ENCODE results near the gene HNRNPAB. TPM values are rescaled to one million over a fixed set of nuclear protein-coding genes. Genes with fewer than 3 reads are reported as not detected.

The HNRNPAB gene
- total RNA-seq, 4 donors from 2014 or later = 84.2 to 117 (median 106) TPM

DNA sequence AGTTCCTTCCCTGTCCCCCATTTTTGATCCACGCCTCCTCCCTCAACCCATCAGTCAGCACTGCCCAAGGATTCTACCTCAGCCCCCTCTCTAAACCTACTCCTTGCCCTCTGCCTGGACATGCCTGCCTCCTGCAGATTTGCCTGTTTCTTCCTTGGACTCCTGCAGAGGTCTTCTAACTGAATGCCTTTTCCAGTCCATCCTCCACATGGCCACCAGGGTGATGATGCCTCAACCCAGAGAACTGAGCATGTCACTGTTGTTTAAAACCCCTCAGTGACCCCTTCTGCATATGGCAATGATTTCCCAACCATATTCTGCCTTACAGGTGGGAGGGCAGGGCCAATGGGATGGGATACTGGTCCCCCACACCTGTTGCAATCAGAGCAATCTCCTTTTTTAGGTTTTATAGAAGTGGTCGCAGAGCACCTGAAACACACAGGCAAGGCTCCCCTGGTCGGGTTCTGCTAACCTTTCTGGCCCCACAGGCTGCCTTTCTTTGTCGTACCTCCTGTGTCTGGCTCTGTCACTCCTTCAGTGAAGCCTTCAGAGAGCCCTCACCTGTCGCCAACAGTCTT is 19.0 kb downstream of the HNRNPAB start:
- DNase-seq = no peak

GRCh38 chr5:178223828-178224335 is 19.5 kb downstream of the HNRNPAB start:
- ATAC-seq = no peak
- in situ Hi-C loops (cut with MboI; ENCODE audit: low sequenced_read_pairs in 4 of 4) = no loop called here

More for the DNA sequence above, 19.0 kb downstream of the HNRNPAB start:
- Histone ChIP-seq H3K27ac (peak overlapping the region in 3 of 4 donors; percentile 73 to 82 (median 80)), H3K4me3 (no peak overlapping the region), H3K9me3 (no peaks in the 10 kb centered on the region), H3K36me3 (peaks cover 0 to 59% of the 10 kb centered on the region in 2 donors), H3K4me1 (peaks cover 18 to 21% of the 10 kb centered on the region in 2 donors), H3K27me3 (no peaks in the 10 kb centered on the region)
- intact Hi-C loops (cut with DNase I; ENCODE audit: low total_unique reads) = no loop called here
- no peak for ATAC-seq
- TF ChIP-seq POLR2A (IDR thresholded peaks at IDR 0.05) = no peak
- no peak for TF ChIP-seq CTCF (IDR thresholded peaks at IDR 0.05 in 4 of 5, conservative IDR thresholded peaks at IDR 0.05 in 1 of 5)
- in situ Hi-C loops (cut with MboI; ENCODE audit: low sequenced_read_pairs in 4 of 4) = no loop called here

GRCh38 chr5:178224403-178224802 is 20.1 kb downstream of the HNRNPAB start:
- Histone ChIP-seq H3K9me3 (no peaks in the 10 kb centered on the region), H3K36me3 (peaks cover 0 to 67% of the 10 kb centered on the region in 2 donors), H3K27me3 (no peaks in the 10 kb centered on the region), H3K4me1 (peaks cover 19 to 30% of the 10 kb centered on the region in 2 donors), H3K27ac (peak overlapping the region in 2 of 4 donors; percentile 80 to 82), H3K4me3 (no peak overlapping the region)
- TF ChIP-seq CTCF (IDR thresholded peaks at IDR 0.05 in 4 of 5, conservative IDR thresholded peaks at IDR 0.05 in 1 of 5) = no peak
- TF ChIP-seq POLR2A (IDR thresholded peaks at IDR 0.05) = no peak
- ATAC-seq (no peak), DNase-seq (no peak)
- intact Hi-C loops (cut with DNase I; ENCODE audit: low total_unique reads) (no loop called here), in situ Hi-C loops (cut with MboI; ENCODE audit: low sequenced_read_pairs in 4 of 4) (no loop called here)

More at GRCh38 chr5:178223828-178224335, 19.5 kb downstream of the HNRNPAB start:
- Histone ChIP-seq H3K27me3 (no peaks in the 10 kb centered on the region), H3K27ac (peak overlapping the region in 2 of 4 donors; percentile 80 to 82), H3K4me1 (peaks cover 17 to 27% of the 10 kb centered on the region in 2 donors), H3K36me3 (peaks cover 0 to 62% of the 10 kb centered on the region in 2 donors), H3K4me3 (no peak overlapping the region), H3K9me3 (no peaks in the 10 kb centered on the region)
- no peak for TF ChIP-seq POLR2A (IDR thresholded peaks at IDR 0.05)
- TF ChIP-seq CTCF (IDR thresholded peaks at IDR 0.05 in 4 of 5, conservative IDR thresholded peaks at IDR 0.05 in 1 of 5) = no peak
- intact Hi-C loops (cut with DNase I; ENCODE audit: low total_unique reads) = no loop called here
- no peak for DNase-seq

DNA sequence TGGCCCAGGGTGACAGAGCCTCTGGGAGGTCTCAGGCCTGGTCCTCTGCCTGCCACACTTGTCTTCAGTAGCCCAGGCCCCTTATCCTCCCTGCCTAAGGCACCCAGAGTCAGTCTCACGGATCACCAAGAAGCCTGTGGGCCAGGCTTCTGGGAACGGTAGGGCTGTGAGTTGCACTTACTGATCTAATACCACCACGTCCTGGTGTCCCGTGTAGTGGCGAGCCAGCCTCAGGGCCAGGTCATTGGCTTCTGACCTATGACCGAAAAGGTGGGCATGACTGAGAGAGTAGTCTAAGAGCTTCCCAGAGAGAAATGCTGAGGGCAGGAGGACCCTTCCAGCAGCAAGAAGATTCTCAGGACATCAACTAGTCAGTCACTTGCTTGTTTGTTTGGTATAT is 20.8 kb downstream of the HNRNPAB start:
- Histone ChIP-seq H3K27me3 (no peaks in the 10 kb centered on the region), H3K9me3 (no peaks in the 10 kb centered on the region), H3K4me1 (peaks cover 27 to 37% of the 10 kb centered on the region in 2 donors), H3K4me3 (no peak overlapping the region), H3K27ac (no peak overlapping the region), H3K36me3 (peaks cover 0 to 69% of the 10 kb centered on the region in 2 donors)
- TF ChIP-seq CTCF (IDR thresholded peaks at IDR 0.05 in 4 of 5, conservative IDR thresholded peaks at IDR 0.05 in 1 of 5) (no peak), POLR2A (IDR thresholded peaks at IDR 0.05) (no peak)
- ATAC-seq = no peak
- in situ Hi-C loops (cut with MboI; ENCODE audit: low sequenced_read_pairs in 4 of 4) = no loop called here
- intact Hi-C loops (cut with DNase I; ENCODE audit: low total_unique reads) = no loop called here
- no peak for DNase-seq
